ENCODE measurements around the gene TMEM50A.
"Not testable (repeated sequence)": the region's sequence is repeated elsewhere in the genome, so short reads cannot be mapped to it uniquely, and the experiment has no call there.

Gene TMEM50A

GRCh38 chr1:25369241-25369640 is 31.1 kb downstream of the TMEM50A start:
- Histone ChIP-seq H3K9ac (ENCODE audit: low read depth, low read length) (no peak overlapping the region), H3K36me3 (ENCODE audit: insufficient read depth, low read depth, low read length) (no peaks in the 10 kb centered on the region), H3K27ac (ENCODE audit: low read length) (no peak overlapping the region), H3K27me3 (ENCODE audit: insufficient read depth, low read length) (no peaks in the 10 kb centered on the region), H3K4me1 (ENCODE audit: insufficient read depth, low read length) (no peaks in the 10 kb centered on the region), H3K9me3 (ENCODE audit: insufficient read depth, low read depth, low read length) (no peaks in the 10 kb centered on the region), H3K4me3 (ENCODE audit: low read length) (no peak overlapping the region)

DNA sequence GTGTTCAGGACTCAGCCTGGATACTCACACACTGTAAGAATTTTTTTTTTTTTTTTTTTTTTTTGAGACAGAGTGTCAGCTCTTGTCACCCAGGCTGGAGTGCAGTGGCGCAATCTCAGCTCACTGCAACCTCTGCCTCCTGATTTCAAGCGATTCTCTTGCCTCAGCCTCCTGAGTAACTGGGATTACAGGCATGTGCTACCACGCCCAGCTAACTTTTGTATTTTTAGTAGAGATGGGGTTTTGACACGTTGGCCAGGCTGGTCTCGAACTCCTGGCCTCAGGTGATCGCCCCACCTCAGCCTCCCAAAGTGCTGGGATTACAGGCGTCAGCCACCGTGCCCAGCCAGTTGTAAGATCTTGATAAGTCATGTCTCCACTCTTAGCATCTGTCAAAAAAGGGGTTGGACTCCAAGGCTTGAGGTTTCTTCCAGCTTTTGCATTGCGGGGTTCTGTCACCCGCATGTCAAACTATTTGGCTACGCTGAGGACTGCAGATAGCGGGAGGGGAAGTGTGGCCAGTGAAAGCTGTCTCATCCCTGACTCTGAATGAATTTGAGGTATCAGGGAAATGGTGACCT is 31.6 kb downstream of the TMEM50A start:
- not testable (repeated sequence) for H3K27ac ChIP-seq (ENCODE audit: low read length); H3K27me3 ChIP-seq (ENCODE audit: insufficient read depth, low read length); H3K4me1 ChIP-seq (ENCODE audit: insufficient read depth, low read length); H3K9me3 ChIP-seq (ENCODE audit: insufficient read depth, low read depth, low read length); H3K9ac ChIP-seq (ENCODE audit: low read depth, low read length); H3K36me3 ChIP-seq (ENCODE audit: insufficient read depth, low read depth, low read length); H3K4me3 ChIP-seq (ENCODE audit: low read length)

DNA sequence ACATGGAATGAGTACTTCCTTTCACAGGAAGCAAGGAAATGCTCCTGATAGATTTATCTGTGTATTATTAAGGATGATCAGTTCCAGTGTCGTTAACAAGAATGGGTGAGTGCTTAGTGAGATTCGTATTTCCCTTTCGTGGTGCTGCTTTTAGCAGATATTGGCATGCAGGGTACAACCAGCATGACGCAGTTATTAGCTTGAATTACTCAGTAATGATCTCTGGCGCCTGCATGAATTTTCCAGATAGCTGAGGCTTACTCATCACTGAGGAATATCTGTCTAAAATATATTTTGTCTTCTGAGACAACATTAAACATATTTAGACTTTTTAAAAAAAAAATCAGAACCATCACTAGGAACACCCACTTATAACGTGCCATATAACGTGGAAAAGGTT is 33.6 kb downstream of the TMEM50A start:
- H3K9me3 ChIP-seq (ENCODE audit: insufficient read depth, low read depth, low read length); H3K27ac ChIP-seq (ENCODE audit: low read length); H3K4me3 ChIP-seq (ENCODE audit: low read length); H3K27me3 ChIP-seq (ENCODE audit: insufficient read depth, low read length); H3K36me3 ChIP-seq (ENCODE audit: insufficient read depth, low read depth, low read length); H3K9ac ChIP-seq (ENCODE audit: low read depth, low read length); H3K4me1 ChIP-seq (ENCODE audit: insufficient read depth, low read length): not testable (repeated sequence)

- not testable (repeated sequence) for H3K36me3 ChIP-seq (ENCODE audit: insufficient read depth, low read depth, low read length); H3K4me3 ChIP-seq (ENCODE audit: low read length)
These were observed 40.2 kb downstream of the TMEM50A start for GRCh38 chr1:25378367-25378766.

GRCh38 chr1:25382543-25382942 is 44.4 kb downstream of the TMEM50A start:
- H3K4me3 ChIP-seq (ENCODE audit: low read length); H3K27ac ChIP-seq (ENCODE audit: low read length); H3K27me3 ChIP-seq (ENCODE audit: insufficient read depth, low read length); H3K9ac ChIP-seq (ENCODE audit: low read depth, low read length); H3K4me1 ChIP-seq (ENCODE audit: insufficient read depth, low read length); H3K36me3 ChIP-seq (ENCODE audit: insufficient read depth, low read depth, low read length); H3K9me3 ChIP-seq (ENCODE audit: insufficient read depth, low read depth, low read length): not testable (repeated sequence)

More at GRCh38 chr1:25378367-25378766, 40.2 kb downstream of the TMEM50A start:
- not testable (repeated sequence) for H3K4me1 ChIP-seq (ENCODE audit: insufficient read depth, low read length); H3K27ac ChIP-seq (ENCODE audit: low read length); H3K9ac ChIP-seq (ENCODE audit: low read depth, low read length); H3K27me3 ChIP-seq (ENCODE audit: insufficient read depth, low read length); H3K9me3 ChIP-seq (ENCODE audit: insufficient read depth, low read depth, low read length)

DNA sequence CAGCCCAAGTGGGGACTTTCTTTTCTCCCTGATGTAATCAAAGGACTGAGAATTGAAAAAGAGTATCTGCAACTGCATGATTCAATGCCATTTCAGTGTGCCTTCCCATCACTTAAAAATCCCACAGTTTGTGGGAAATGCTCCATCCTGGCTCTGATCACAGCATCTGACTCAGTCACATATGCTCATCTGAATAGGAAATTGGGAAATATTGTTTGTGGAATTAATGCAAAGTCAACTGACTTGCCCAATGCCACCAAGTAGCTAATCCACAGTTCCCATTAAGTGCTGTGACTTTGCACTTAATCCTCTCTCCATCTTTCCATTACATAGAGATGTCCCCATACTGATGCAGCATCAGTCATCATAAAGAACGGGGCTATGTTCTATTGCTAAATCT is 45.0 kb downstream of the TMEM50A start:
- not testable (repeated sequence) for H3K27me3 ChIP-seq (ENCODE audit: insufficient read depth, low read length)

DNA sequence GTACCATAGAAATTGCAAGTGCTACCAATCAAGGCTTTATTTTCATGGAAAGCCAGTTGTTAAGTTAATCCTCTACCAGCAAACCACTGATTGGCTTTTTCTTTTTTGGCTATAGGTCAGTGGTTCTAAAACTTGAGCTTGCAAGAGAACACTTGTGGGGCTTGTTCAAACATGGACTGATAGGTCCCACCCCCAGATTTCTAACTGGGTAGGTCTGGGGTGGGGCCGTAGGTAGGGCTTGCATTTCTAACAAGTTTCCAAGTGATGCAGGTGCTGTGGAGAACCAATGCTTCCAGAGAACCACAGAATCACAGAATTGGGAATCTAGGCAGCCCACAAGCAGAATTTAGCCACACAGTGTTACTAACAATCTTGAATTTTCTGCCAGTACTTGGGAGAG is 45.7 kb downstream of the TMEM50A start:
- H3K36me3 ChIP-seq (ENCODE audit: insufficient read depth, low read depth, low read length); H3K9ac ChIP-seq (ENCODE audit: low read depth, low read length); H3K27me3 ChIP-seq (ENCODE audit: insufficient read depth, low read length); H3K4me1 ChIP-seq (ENCODE audit: insufficient read depth, low read length); H3K9me3 ChIP-seq (ENCODE audit: insufficient read depth, low read depth, low read length); H3K27ac ChIP-seq (ENCODE audit: low read length); H3K4me3 ChIP-seq (ENCODE audit: low read length): not testable (repeated sequence)

More for the DNA sequence above, 45.0 kb downstream of the TMEM50A start:
- H3K4me3 ChIP-seq (ENCODE audit: low read length); H3K27ac ChIP-seq (ENCODE audit: low read length); H3K9me3 ChIP-seq (ENCODE audit: insufficient read depth, low read depth, low read length); H3K4me1 ChIP-seq (ENCODE audit: insufficient read depth, low read length); H3K9ac ChIP-seq (ENCODE audit: low read depth, low read length); H3K36me3 ChIP-seq (ENCODE audit: insufficient read depth, low read depth, low read length): not testable (repeated sequence)

- H3K27ac ChIP-seq (ENCODE audit: low read length); H3K27me3 ChIP-seq (ENCODE audit: insufficient read depth, low read length); H3K9ac ChIP-seq (ENCODE audit: low read depth, low read length); H3K4me3 ChIP-seq (ENCODE audit: low read length); H3K4me1 ChIP-seq (ENCODE audit: insufficient read depth, low read length); H3K9me3 ChIP-seq (ENCODE audit: insufficient read depth, low read depth, low read length); H3K36me3 ChIP-seq (ENCODE audit: insufficient read depth, low read depth, low read length): not testable (repeated sequence)
These were observed 49.0 kb downstream of the TMEM50A start for GRCh38 chr1:25387096-25387495.

GRCh38 chr1:25388691-25389090 is 50.6 kb downstream of the TMEM50A start:
- H3K4me3 ChIP-seq (ENCODE audit: low read length); H3K9ac ChIP-seq (ENCODE audit: low read depth, low read length); H3K9me3 ChIP-seq (ENCODE audit: insufficient read depth, low read depth, low read length); H3K27me3 ChIP-seq (ENCODE audit: insufficient read depth, low read length); H3K36me3 ChIP-seq (ENCODE audit: insufficient read depth, low read depth, low read length); H3K27ac ChIP-seq (ENCODE audit: low read length); H3K4me1 ChIP-seq (ENCODE audit: insufficient read depth, low read length): not testable (repeated sequence)

GRCh38 chr1:25389721-25390120 is 51.6 kb downstream of the TMEM50A start:
- not testable (repeated sequence) for H3K27ac ChIP-seq (ENCODE audit: low read length); H3K4me3 ChIP-seq (ENCODE audit: low read length); H3K9ac ChIP-seq (ENCODE audit: low read depth, low read length); H3K36me3 ChIP-seq (ENCODE audit: insufficient read depth, low read depth, low read length); H3K27me3 ChIP-seq (ENCODE audit: insufficient read depth, low read length); H3K9me3 ChIP-seq (ENCODE audit: insufficient read depth, low read depth, low read length); H3K4me1 ChIP-seq (ENCODE audit: insufficient read depth, low read length)

- Histone ChIP-seq H3K9me3 (ENCODE audit: insufficient read depth, low read depth, low read length) (no peaks in the 10 kb centered on the region), H3K27me3 (ENCODE audit: insufficient read depth, low read length) (no peaks in the 10 kb centered on the region), H3K36me3 (ENCODE audit: insufficient read depth, low read depth, low read length) (no peaks in the 10 kb centered on the region), H3K4me1 (ENCODE audit: insufficient read depth, low read length) (no peaks in the 10 kb centered on the region), H3K4me3 (ENCODE audit: low read length) (no peak overlapping the region), H3K9ac (ENCODE audit: low read depth, low read length) (no peak overlapping the region), H3K27ac (ENCODE audit: low read length) (no peak overlapping the region)
These were observed 54.7 kb downstream of the TMEM50A start for GRCh38 chr1:25392841-25393240.

DNA sequence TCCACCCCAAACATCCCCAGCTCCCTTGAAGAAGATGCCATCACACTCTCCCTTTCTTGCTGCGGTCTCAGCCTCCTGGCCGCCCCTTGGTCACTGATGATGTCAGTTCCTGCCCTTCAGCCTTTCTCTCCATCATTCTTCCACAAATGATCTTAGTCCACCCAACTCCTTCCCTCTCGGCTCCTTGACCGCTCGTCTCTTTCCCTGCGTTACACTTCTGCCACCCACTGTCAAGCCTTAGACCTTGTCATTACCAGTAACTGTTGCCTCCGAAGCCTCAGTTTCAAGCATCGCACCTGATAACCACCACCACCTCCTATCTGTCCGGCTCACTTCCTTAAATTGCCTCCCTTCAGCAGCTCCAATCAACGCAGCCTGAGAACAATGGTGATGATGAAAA is 59.4 kb downstream of the TMEM50A start:
- not testable (repeated sequence) for H3K27me3 ChIP-seq (ENCODE audit: insufficient read depth, low read length); H3K27ac ChIP-seq (ENCODE audit: low read length); H3K4me1 ChIP-seq (ENCODE audit: insufficient read depth, low read length); H3K4me3 ChIP-seq (ENCODE audit: low read length); H3K9me3 ChIP-seq (ENCODE audit: insufficient read depth, low read depth, low read length); H3K9ac ChIP-seq (ENCODE audit: low read depth, low read length); H3K36me3 ChIP-seq (ENCODE audit: insufficient read depth, low read depth, low read length)

- not testable (repeated sequence) for H3K4me1 ChIP-seq (ENCODE audit: insufficient read depth, low read length); H3K27me3 ChIP-seq (ENCODE audit: insufficient read depth, low read length); H3K27ac ChIP-seq (ENCODE audit: low read length); H3K9ac ChIP-seq (ENCODE audit: low read depth, low read length); H3K9me3 ChIP-seq (ENCODE audit: insufficient read depth, low read depth, low read length); H3K36me3 ChIP-seq (ENCODE audit: insufficient read depth, low read depth, low read length); H3K4me3 ChIP-seq (ENCODE audit: low read length)
These were observed 59.9 kb downstream of the TMEM50A start for GRCh38 chr1:25398079-25398478.

Data from iPS-20b (cell line).